ENCODE measurements around the gene SPTLC2. TPM values are rescaled to one million over a fixed set of nuclear protein-coding genes. Genes with fewer than 3 reads are reported as not detected.
A peak's percentile ranks its signal among the peaks of the same experiment; 100 is the strongest.

Gene SPTLC2
- polyA plus RNA-seq, 1 donor = 17.4 TPM

- H3K36me3 ChIP-seq (ENCODE audit: control insufficient read depth, insufficient read depth, low read length) = no peaks in the 10 kb centered on the region
- H3K9me3 ChIP-seq (ENCODE audit: control insufficient read depth, low read depth, low read length) = no peaks in the 10 kb centered on the region
- no peak for DNase-seq
- no peaks in the 10 kb centered on the region for H3K27me3 ChIP-seq (ENCODE audit: control insufficient read depth, insufficient read depth, low read length)
- peaks cover 10% of the 10 kb centered on the region for H3K4me1 ChIP-seq (ENCODE audit: control insufficient read depth, insufficient read depth, low read length)
- WGBS (ENCODE audit: insufficient coverage, low lambda C conversion rate) = 80% methylated on average over 1 of the region's 3 CpGs
- no peak overlapping the region for H3K4me3 ChIP-seq (ENCODE audit: low read length)
- H3K27ac ChIP-seq (ENCODE audit: low read length) = no peak overlapping the region
Measured at GRCh38 chr14:77625360-77625759, 8.9 kb upstream of the SPTLC2 start.

- Histone ChIP-seq H3K9me3 (ENCODE audit: control insufficient read depth, low read depth, low read length) (no peaks in the 10 kb centered on the region), H3K36me3 (ENCODE audit: control insufficient read depth, insufficient read depth, low read length) (no peaks in the 10 kb centered on the region), H3K4me3 (ENCODE audit: low read length) (no peak overlapping the region), H3K27me3 (ENCODE audit: control insufficient read depth, insufficient read depth, low read length) (no peaks in the 10 kb centered on the region), H3K27ac (ENCODE audit: low read length) (peak overlapping the region; percentile 26), H3K4me1 (ENCODE audit: control insufficient read depth, insufficient read depth, low read length) (peaks cover 10% of the 10 kb centered on the region)
- WGBS (ENCODE audit: insufficient coverage, low lambda C conversion rate) = no CpG with 5 or more reads among the region's 1 CpG
- DNase-seq = no peak
Measured at GRCh38 chr14:77623201-77623600, 6.8 kb upstream of the SPTLC2 start.

DNA sequence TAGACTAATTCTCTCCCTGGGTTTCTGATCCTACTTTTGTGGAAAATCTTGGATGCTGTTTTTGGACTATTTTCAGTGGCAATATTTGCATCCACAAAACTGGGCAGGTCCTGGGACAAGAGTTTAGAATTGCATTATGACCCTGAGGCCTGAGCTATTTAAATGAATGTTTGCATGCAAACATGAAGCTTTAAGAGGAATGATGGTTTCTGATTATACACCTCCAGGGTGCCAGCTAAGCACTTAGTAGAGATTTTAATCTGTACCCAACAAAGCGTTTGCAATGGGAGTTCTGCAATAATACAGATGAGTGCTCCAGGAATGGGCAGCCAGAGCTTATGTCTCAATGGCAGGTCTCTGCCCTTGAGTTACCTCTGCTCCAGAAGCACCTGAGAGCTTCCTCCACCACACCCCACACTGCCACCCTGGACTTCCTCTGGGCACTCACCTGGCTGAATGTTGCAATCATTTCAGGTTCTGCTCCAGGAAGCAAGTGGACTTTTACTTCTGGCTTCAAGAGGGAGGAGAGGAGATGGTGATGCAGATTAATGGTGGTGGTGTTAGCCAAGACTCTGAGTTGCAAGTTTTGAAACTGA is 6.0 kb upstream of the SPTLC2 start:
- H3K4me3 ChIP-seq (ENCODE audit: low read length) = no peak overlapping the region
- H3K9me3 ChIP-seq (ENCODE audit: control insufficient read depth, low read depth, low read length) = no peaks in the 10 kb centered on the region
- no peaks in the 10 kb centered on the region for H3K36me3 ChIP-seq (ENCODE audit: control insufficient read depth, insufficient read depth, low read length)
- no CpG with 5 or more reads among the region's 1 CpG for WGBS (ENCODE audit: insufficient coverage, low lambda C conversion rate)
- peak; percentile 92 to 94 for DNase-seq
- peaks cover 10% of the 10 kb centered on the region for H3K4me1 ChIP-seq (ENCODE audit: control insufficient read depth, insufficient read depth, low read length)
- no peak overlapping the region for H3K27ac ChIP-seq (ENCODE audit: low read length)
- H3K27me3 ChIP-seq (ENCODE audit: control insufficient read depth, insufficient read depth, low read length) = no peaks in the 10 kb centered on the region

DNA sequence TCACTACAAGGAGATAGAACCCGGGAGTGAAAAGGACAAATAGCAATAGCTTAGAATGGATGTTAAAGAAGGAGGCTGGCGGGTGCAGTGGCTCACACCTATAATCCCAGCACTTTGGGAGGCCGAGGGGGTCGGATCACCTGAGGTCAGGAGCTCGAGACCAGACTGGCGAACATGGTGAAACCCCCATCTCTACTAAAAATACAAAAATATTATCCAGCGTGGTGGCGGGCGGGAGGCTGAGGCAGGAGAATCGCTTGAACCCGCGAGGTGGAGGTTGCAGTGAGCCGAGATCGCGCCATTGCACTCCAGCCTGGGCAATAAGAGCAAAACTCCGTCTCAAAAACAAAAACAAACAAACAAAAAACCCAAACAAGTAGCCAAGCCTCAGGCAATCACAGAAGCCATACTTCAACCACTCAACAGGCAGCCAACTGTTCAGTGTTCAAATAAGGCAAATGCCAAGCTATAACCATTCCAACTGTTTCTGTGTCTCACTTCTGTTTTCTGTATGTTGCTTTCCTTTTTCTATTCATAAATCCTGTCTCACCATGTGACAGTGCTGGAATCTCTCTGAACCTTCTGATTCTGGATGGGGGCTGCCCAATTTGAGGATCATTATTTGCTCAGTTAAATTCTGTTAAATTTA is 3.9 kb upstream of the SPTLC2 start:
- H3K9me3 ChIP-seq (ENCODE audit: control insufficient read depth, low read depth, low read length) = peaks cover 4% of the 10 kb centered on the region
- whole genome bisulfite sequencing (ENCODE audit: insufficient coverage, low lambda C conversion rate) = 100% methylated on average over 2 of the region's 16 CpGs
- no peak overlapping the region for H3K27ac ChIP-seq (ENCODE audit: low read length)
- no peaks in the 10 kb centered on the region for H3K36me3 ChIP-seq (ENCODE audit: control insufficient read depth, insufficient read depth, low read length)
- no peaks in the 10 kb centered on the region for H3K27me3 ChIP-seq (ENCODE audit: control insufficient read depth, insufficient read depth, low read length)
- DNase-seq = no peak
- H3K4me3 ChIP-seq (ENCODE audit: low read length) = no peak overlapping the region
- peaks cover 10% of the 10 kb centered on the region for H3K4me1 ChIP-seq (ENCODE audit: control insufficient read depth, insufficient read depth, low read length)

DNA sequence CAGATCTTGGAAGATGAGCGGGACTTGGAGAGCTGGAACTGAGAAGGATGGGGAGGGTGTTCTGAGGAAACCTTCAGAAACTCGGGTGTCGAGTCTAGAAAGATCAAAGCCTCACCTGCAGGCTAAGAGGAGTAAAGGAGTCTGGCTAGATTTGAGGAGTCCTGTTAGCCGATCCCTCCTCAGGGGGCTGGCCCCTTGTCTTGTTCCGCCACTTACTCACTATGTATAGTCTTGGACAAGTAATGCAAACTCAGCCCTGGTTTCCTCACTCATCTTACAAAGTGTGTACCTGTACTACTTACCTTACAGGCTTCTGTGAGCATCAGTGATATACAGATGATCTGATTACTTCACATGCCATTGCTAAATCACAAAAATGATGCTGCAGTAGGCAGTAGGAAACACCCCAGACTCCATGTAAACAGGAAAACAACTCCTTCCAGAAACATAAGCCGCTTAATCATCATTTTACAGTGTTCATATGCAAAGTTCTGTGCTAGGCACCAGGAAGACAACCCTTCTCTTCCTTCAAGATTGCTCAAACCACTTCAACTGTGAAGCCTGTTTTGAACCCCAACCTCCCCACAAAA is 2.0 kb upstream of the SPTLC2 start:
- no CpG with 5 or more reads among the region's 6 CpGs for WGBS (ENCODE audit: insufficient coverage, low lambda C conversion rate)
- no peak for DNase-seq
- no peak overlapping the region for H3K27ac ChIP-seq (ENCODE audit: low read length)
- H3K4me3 ChIP-seq (ENCODE audit: low read length) = no peak overlapping the region
- H3K36me3 ChIP-seq (ENCODE audit: control insufficient read depth, insufficient read depth, low read length) = no peaks in the 10 kb centered on the region
- no peaks in the 10 kb centered on the region for H3K27me3 ChIP-seq (ENCODE audit: control insufficient read depth, insufficient read depth, low read length)
- peaks cover 10% of the 10 kb centered on the region for H3K4me1 ChIP-seq (ENCODE audit: control insufficient read depth, insufficient read depth, low read length)
- peaks cover 4% of the 10 kb centered on the region for H3K9me3 ChIP-seq (ENCODE audit: control insufficient read depth, low read depth, low read length)

- no peaks in the 10 kb centered on the region for H3K4me1 ChIP-seq (ENCODE audit: control insufficient read depth, insufficient read depth, low read length)
Measured at GRCh38 chr14:77616133-77616453, 344 bp downstream of the SPTLC2 start.

DNA sequence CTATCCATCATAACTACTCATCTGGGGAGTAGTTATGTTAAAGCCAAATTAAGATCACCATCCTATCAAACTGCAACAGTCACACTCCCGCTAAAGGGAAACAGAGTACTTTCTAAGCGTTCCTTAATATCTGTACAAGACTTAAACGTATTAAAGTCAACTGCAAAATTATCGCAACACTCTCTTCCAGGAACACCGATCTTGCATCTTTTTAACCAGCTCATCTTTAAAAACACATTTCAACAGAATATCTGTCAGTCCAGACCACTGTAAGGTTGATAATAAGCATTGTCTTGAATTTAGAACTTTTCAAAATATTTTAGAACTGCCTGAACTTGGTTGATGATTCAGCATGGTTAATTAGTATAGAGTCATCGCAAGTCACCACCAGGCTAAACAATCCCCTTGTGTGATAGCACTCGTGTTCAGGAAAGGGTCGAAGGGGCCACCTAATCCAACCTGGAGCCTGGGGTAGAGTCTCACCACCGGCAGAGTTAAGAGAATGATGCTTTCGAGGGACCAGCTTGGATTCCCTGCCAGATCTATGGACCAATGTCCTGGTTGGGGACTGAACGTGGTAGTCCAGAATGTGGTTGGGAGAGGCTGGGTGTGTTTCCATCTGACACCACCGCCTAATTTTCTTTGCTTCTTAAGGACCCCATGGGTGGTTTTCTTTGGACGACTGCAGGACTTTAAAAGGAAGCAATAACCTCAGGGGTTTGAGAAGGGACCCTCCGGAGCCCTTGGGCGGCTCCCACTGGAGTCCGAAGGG is 890 bp downstream of the SPTLC2 start:
- H3K9me3 ChIP-seq (ENCODE audit: control insufficient read depth, low read depth, low read length) = peaks cover 4% of the 10 kb centered on the region
- H3K27ac ChIP-seq (ENCODE audit: low read length) = peak overlapping the region; percentile 84
- peak overlapping the region; percentile 95 for H3K4me3 ChIP-seq (ENCODE audit: low read length)
- no peaks in the 10 kb centered on the region for H3K4me1 ChIP-seq (ENCODE audit: control insufficient read depth, insufficient read depth, low read length)
- no peaks in the 10 kb centered on the region for H3K36me3 ChIP-seq (ENCODE audit: control insufficient read depth, insufficient read depth, low read length)
- peak in 1 of 2 donors; percentile 43 for DNase-seq
- H3K27me3 ChIP-seq (ENCODE audit: control insufficient read depth, insufficient read depth, low read length) = no peaks in the 10 kb centered on the region
- WGBS (ENCODE audit: insufficient coverage, low lambda C conversion rate) = no CpG with 5 or more reads among the region's 16 CpGs

More at GRCh38 chr14:77616133-77616453, 344 bp downstream of the SPTLC2 start:
- no peaks in the 10 kb centered on the region for H3K27me3 ChIP-seq (ENCODE audit: control insufficient read depth, insufficient read depth, low read length)
- DNase-seq = no peak
- H3K4me3 ChIP-seq (ENCODE audit: low read length) = peak overlapping the region; percentile 95
- H3K9me3 ChIP-seq (ENCODE audit: control insufficient read depth, low read depth, low read length) = peaks cover 4% of the 10 kb centered on the region
- H3K36me3 ChIP-seq (ENCODE audit: control insufficient read depth, insufficient read depth, low read length) = no peaks in the 10 kb centered on the region
- WGBS (ENCODE audit: insufficient coverage, low lambda C conversion rate) = no CpG with 5 or more reads among the region's 32 CpGs
- H3K27ac ChIP-seq (ENCODE audit: low read length) = peak overlapping the region; percentile 84

DNA sequence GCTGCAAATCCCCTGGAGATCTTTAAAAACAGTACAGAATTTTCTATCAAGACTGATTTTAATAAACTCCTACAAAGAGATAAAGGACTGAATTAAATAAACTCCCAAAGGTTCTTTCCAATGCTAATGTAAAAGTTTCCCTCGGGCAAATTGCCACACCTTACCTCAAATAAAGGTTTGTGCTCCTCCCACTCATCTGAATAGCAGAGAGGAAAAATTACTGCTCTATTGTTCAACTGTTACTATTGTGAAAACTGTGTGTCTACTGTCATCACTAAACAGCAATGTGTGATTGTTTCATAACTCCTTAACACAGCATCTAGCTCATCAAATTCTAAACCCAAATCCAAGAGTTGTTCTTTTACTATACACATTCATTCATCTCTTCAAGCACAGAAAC is 3.2 kb downstream of the SPTLC2 start:
- H3K4me1 ChIP-seq (ENCODE audit: control insufficient read depth, insufficient read depth, low read length) = no peaks in the 10 kb centered on the region
- no CpG with 5 or more reads among the region's 1 CpG for WGBS (ENCODE audit: insufficient coverage, low lambda C conversion rate)
- H3K9me3 ChIP-seq (ENCODE audit: control insufficient read depth, low read depth, low read length) = peaks cover 4% of the 10 kb centered on the region
- H3K36me3 ChIP-seq (ENCODE audit: control insufficient read depth, insufficient read depth, low read length) = no peaks in the 10 kb centered on the region
- no peak overlapping the region for H3K4me3 ChIP-seq (ENCODE audit: low read length)
- no peak overlapping the region for H3K27ac ChIP-seq (ENCODE audit: low read length)
- no peak for DNase-seq
- H3K27me3 ChIP-seq (ENCODE audit: control insufficient read depth, insufficient read depth, low read length) = no peaks in the 10 kb centered on the region

DNA sequence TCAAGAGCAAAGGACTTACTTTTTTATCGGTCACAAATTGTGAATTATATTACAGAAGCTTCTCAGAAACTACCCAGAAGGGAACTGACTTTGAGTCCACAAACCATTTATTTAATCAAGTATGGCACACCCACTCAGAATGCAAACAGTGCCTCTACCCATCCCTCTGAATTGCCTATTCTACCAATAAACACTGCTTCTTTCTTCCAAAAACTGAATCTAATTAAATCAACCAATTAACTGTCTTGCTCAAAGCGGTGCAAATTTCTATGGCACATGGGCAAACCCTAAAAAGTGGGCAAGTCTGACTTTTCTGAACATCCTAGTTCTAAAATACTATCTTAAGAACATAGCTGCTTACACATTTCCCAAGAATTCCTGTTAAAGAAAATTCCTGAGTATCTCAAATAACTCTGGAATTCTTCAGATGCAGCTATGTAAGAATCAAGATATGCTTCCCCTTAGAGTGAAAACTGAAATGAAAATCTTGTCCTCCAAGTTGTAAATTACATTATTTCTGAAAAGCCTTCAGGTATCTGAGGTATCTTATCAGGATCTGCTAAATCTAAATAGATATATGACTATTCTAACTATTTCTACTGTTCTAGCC is 4.3 kb downstream of the SPTLC2 start:
- H3K9me3 ChIP-seq (ENCODE audit: control insufficient read depth, low read depth, low read length) = peaks cover 4% of the 10 kb centered on the region
- WGBS (ENCODE audit: insufficient coverage, low lambda C conversion rate) = 100% methylated on average over 1 of the region's 2 CpGs

DNA sequence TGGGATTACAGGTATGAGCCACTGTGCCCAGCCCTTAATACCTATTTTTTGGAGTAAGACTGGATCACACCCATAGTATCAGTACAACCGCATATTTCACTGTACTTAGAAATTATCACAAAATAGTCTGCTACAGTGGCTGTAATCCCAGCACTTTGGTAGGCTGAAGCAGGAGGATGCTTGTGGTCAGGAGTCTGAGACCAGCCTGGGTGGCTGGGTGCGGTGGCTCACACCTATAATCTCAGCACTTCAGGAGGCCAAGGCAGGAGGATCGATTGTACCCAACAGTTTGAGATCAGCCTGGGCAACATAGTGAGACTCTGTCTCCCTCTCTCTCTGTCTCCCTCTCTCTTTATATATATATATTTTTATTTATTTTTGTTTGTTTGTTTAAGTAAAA is 5.9 kb downstream of the SPTLC2 start:
- DNase-seq = no peak
- Histone ChIP-seq H3K4me3 (ENCODE audit: low read length) (no peak overlapping the region), H3K27ac (ENCODE audit: low read length) (no peak overlapping the region), H3K9me3 (ENCODE audit: control insufficient read depth, low read depth, low read length) (no peaks in the 10 kb centered on the region), H3K27me3 (ENCODE audit: control insufficient read depth, insufficient read depth, low read length) (no peaks in the 10 kb centered on the region), H3K36me3 (ENCODE audit: control insufficient read depth, insufficient read depth, low read length) (no peaks in the 10 kb centered on the region), H3K4me1 (ENCODE audit: control insufficient read depth, insufficient read depth, low read length) (peaks cover 4% of the 10 kb centered on the region)
- WGBS (ENCODE audit: insufficient coverage, low lambda C conversion rate) = no CpG with 5 or more reads among the region's 3 CpGs

More for the DNA sequence above, 4.3 kb downstream of the SPTLC2 start:
- Histone ChIP-seq H3K36me3 (ENCODE audit: control insufficient read depth, insufficient read depth, low read length) (no peaks in the 10 kb centered on the region), H3K4me1 (ENCODE audit: control insufficient read depth, insufficient read depth, low read length) (no peaks in the 10 kb centered on the region), H3K27ac (ENCODE audit: low read length) (no peak overlapping the region), H3K4me3 (ENCODE audit: low read length) (no peak overlapping the region), H3K27me3 (ENCODE audit: control insufficient read depth, insufficient read depth, low read length) (no peaks in the 10 kb centered on the region)
- DNase-seq = no peak

All from large intestine (tissue), 3 donors.